Epithelial cell of proximal tubule (primary cell): ENCODE measurements around the gene TAS1R3. TPM values are rescaled to one million over a fixed set of nuclear protein-coding genes. Genes with fewer than 3 reads are reported as not detected.

Experiments
- DNase-seq: peaks from one replicate; pipeline ENCODE4 v3.0.0-alpha.2; 2011; ENCODE audit warnings: low read depth
- H3K4me3 ChIP-seq: 2 replicates; pipeline ENCODE4 v1.5.1; 2011; ENCODE audit warnings: low read depth, mild to moderate bottlenecking, low read length
- CTCF ChIP-seq: conservative IDR thresholded peaks from 2 replicates; pipeline ENCODE4 v1.5.1; 2012; ENCODE audit warnings: low read depth, mild to moderate bottlenecking, low read length
- total RNA-seq: library from RNA; depleted of rRNA; stranded (reverse); fragments of >200 nt; gene quantifications from 2 replicates; pipeline ENCODE4 v1.2.3, GENCODE V29; 2015

The TAS1R3 gene
- total RNA-seq, 1 donor from 2014 or later = not detected

- no peak overlapping the region for H3K4me3 ChIP-seq
- TF ChIP-seq CTCF = no peak
- no peak for DNase-seq
These were observed 46.6 kb downstream of the TAS1R3 start for GRCh38 chr1:1377540-1378205.

GRCh38 chr1:1380860-1381259, 49.8 kb downstream of the TAS1R3 start:
- no peak for TF ChIP-seq CTCF
- H3K4me3 ChIP-seq = no peak overlapping the region
- no peak for DNase-seq

- no peak for DNase-seq
- H3K4me3 ChIP-seq = no peak overlapping the region
- no peak for TF ChIP-seq CTCF
These were observed 50.2 kb downstream of the TAS1R3 start for GRCh38 chr1:1381294-1381693.

Other genes with a start within 250 kb of the TAS1R3 start
- gene C1orf159, start 215.2 kb upstream of the TAS1R3 start, total RNA-seq = 20.2 and 24.9 TPM in 2 replicates
- gene TTLL10, start 157.4 kb upstream of the TAS1R3 start, total RNA-seq = not detected in 2 replicates
- 0.65 and 3.1 TPM in 2 replicates for gene TNFRSF18, start 124.7 kb upstream of the TAS1R3 start, total RNA-seq
- 0.36 and 0.40 TPM in 2 replicates for gene TNFRSF4, start 117.1 kb upstream of the TAS1R3 start, total RNA-seq
- gene SDF4, start 99.3 kb upstream of the TAS1R3 start, total RNA-seq = 149 and 156 TPM in 2 replicates
- gene B3GALT6, start 99.0 kb upstream of the TAS1R3 start, total RNA-seq = 34.1 and 36.6 TPM in 2 replicates
- 1.7 and 5.1 TPM in 2 replicates for gene C1QTNF12, start 84.6 kb upstream of the TAS1R3 start, total RNA-seq
- 49.3 and 84.1 TPM in 2 replicates for gene UBE2J2, start 57.4 kb upstream of the TAS1R3 start, total RNA-seq
- 0.14 and 1.5 TPM in 2 replicates for gene SCNN1D, start 50.8 kb upstream of the TAS1R3 start, total RNA-seq
- 21.8 and 29.1 TPM in 2 replicates for gene ACAP3, start 23.4 kb upstream of the TAS1R3 start, total RNA-seq
- gene PUSL1, start 22.7 kb upstream of the TAS1R3 start, total RNA-seq = 46.5 and 92.7 TPM in 2 replicates
- 58.7 and 118 TPM in 2 replicates for gene INTS11, start 6.6 kb upstream of the TAS1R3 start, total RNA-seq
- 40.1 and 42.4 TPM in 2 replicates for gene CPTP, start 6.5 kb upstream of the TAS1R3 start, total RNA-seq
- 78.6 and 113 TPM in 2 replicates for gene DVL1, start 18.1 kb downstream of the TAS1R3 start, total RNA-seq
- gene MXRA8, start 27.3 kb downstream of the TAS1R3 start, total RNA-seq = 43.2 and 137 TPM in 2 replicates
- 258 and 347 TPM in 2 replicates for gene AURKAIP1, start 43.9 kb downstream of the TAS1R3 start, total RNA-seq
- 47.3 and 96.3 TPM in 2 replicates for gene CCNL2, start 68.1 kb downstream of the TAS1R3 start, total RNA-seq
- 150 and 246 TPM in 2 replicates for gene MRPL20, start 76.0 kb downstream of the TAS1R3 start, total RNA-seq
- gene ANKRD65, start 90.0 kb downstream of the TAS1R3 start, total RNA-seq = 2.7 and 4.0 TPM in 2 replicates
- gene VWA1, start 104.4 kb downstream of the TAS1R3 start, total RNA-seq = 41.6 and 56.3 TPM in 2 replicates
- under 0.01 and 0.36 TPM in 2 replicates for gene ATAD3C, start 118.4 kb downstream of the TAS1R3 start, total RNA-seq
- 42.8 and 91.2 TPM in 2 replicates for gene ATAD3B, start 140.5 kb downstream of the TAS1R3 start, total RNA-seq
- gene ATAD3A, start 180.9 kb downstream of the TAS1R3 start, total RNA-seq = 52.6 and 110 TPM in 2 replicates
- 1.6 and 1.7 TPM in 2 replicates for gene TMEM240, start 209.3 kb downstream of the TAS1R3 start, total RNA-seq
- gene SSU72, start 243.6 kb downstream of the TAS1R3 start, total RNA-seq = 136 and 147 TPM in 2 replicates